ENCODE results near the gene CUL4B. TPM values are rescaled to one million over a fixed set of nuclear protein-coding genes. Genes with fewer than 3 reads are reported as not detected.

CUL4B gene
- total RNA-seq, 1 donor from 2014 or later: 52.2 TPM

GRCh38 chrX:120562569-120562926 is 1.8 kb upstream of the CUL4B start:
- H3K4me1 Mint-ChIP-seq: peaks cover 24% of the 10 kb centered on the region
- peak overlapping the region; percentile 11 for H3K4me3 Mint-ChIP-seq

GRCh38 chrX:120561634-120562568 is 1.1 kb upstream of the CUL4B start:
- Mint-ChIP-seq H3K27ac (ENCODE audit: unreplicated experiment) (peak overlapping the region; percentile 98), H3K9me3 (no peaks in the 10 kb centered on the region), H3K4me3 (peak overlapping the region; percentile 98), H3K36me3 (ENCODE audit: low read depth) (no peaks in the 10 kb centered on the region), H3K27me3 (ENCODE audit: low read depth) (no peaks in the 10 kb centered on the region), H3K4me1 (peaks cover 24% of the 10 kb centered on the region)
- no peak for TF ChIP-seq CTCF (conservative IDR thresholded peaks at IDR 0.05)
- DNase-seq (ENCODE audit: low read depth, low spot score): no peak

More at GRCh38 chrX:120562569-120562926, 1.8 kb upstream of the CUL4B start:
- Mint-ChIP-seq H3K9me3 (no peaks in the 10 kb centered on the region), H3K27ac (ENCODE audit: unreplicated experiment) (no peak overlapping the region), H3K36me3 (ENCODE audit: low read depth) (no peaks in the 10 kb centered on the region), H3K27me3 (ENCODE audit: low read depth) (no peaks in the 10 kb centered on the region)
- no peak for DNase-seq (ENCODE audit: low read depth, low spot score)
- no peak for TF ChIP-seq CTCF (conservative IDR thresholded peaks at IDR 0.05)

GRCh38 chrX:120560405-120560841 is 339 bp downstream of the CUL4B start:
- no peak for TF ChIP-seq CTCF (conservative IDR thresholded peaks at IDR 0.05)
- no peaks in the 10 kb centered on the region for H3K9me3 Mint-ChIP-seq
- H3K27me3 Mint-ChIP-seq (ENCODE audit: low read depth): no peaks in the 10 kb centered on the region
- H3K4me1 Mint-ChIP-seq: peaks cover 24% of the 10 kb centered on the region
- peak overlapping the region; percentile 98 for H3K4me3 Mint-ChIP-seq
- DNase-seq (ENCODE audit: low read depth, low spot score): peak; percentile 1
- H3K27ac Mint-ChIP-seq (ENCODE audit: unreplicated experiment): peak overlapping the region; percentile 91
- peaks cover 3% of the 10 kb centered on the region for H3K36me3 Mint-ChIP-seq (ENCODE audit: low read depth)

GRCh38 chrX:120559804-120560203 is 958 bp downstream of the CUL4B start:
- peak overlapping the region; percentile 98 for H3K4me3 Mint-ChIP-seq
- no peak for DNase-seq (ENCODE audit: low read depth, low spot score)
- peak overlapping the region; percentile 91 for H3K27ac Mint-ChIP-seq (ENCODE audit: unreplicated experiment)

GRCh38 chrX:120556251-120556650 is 4.5 kb downstream of the CUL4B start:
- Mint-ChIP-seq H3K36me3 (ENCODE audit: low read depth) (peaks cover 3% of the 10 kb centered on the region), H3K9me3 (no peaks in the 10 kb centered on the region), H3K4me1 (peaks cover 12% of the 10 kb centered on the region), H3K27ac (ENCODE audit: unreplicated experiment) (no peak overlapping the region), H3K27me3 (ENCODE audit: low read depth) (no peaks in the 10 kb centered on the region), H3K4me3 (peak overlapping the region; percentile 38)
- DNase-seq (ENCODE audit: low read depth, low spot score): no peak
- no peak for TF ChIP-seq CTCF (conservative IDR thresholded peaks at IDR 0.05)

More at GRCh38 chrX:120559804-120560203, 958 bp downstream of the CUL4B start:
- Mint-ChIP-seq H3K9me3 (no peaks in the 10 kb centered on the region), H3K4me1 (peaks cover 24% of the 10 kb centered on the region), H3K27me3 (ENCODE audit: low read depth) (no peaks in the 10 kb centered on the region), H3K36me3 (ENCODE audit: low read depth) (peaks cover 3% of the 10 kb centered on the region)
- TF ChIP-seq CTCF (conservative IDR thresholded peaks at IDR 0.05): no peak

Measured in neural crest cell (in vitro differentiated cells).